ENCODE results near the gene DDX19B.
"Not testable (repeated sequence)": the region's sequence is repeated elsewhere in the genome, so short reads cannot be mapped to it uniquely, and the experiment has no call there.

DDX19B gene

DNA sequence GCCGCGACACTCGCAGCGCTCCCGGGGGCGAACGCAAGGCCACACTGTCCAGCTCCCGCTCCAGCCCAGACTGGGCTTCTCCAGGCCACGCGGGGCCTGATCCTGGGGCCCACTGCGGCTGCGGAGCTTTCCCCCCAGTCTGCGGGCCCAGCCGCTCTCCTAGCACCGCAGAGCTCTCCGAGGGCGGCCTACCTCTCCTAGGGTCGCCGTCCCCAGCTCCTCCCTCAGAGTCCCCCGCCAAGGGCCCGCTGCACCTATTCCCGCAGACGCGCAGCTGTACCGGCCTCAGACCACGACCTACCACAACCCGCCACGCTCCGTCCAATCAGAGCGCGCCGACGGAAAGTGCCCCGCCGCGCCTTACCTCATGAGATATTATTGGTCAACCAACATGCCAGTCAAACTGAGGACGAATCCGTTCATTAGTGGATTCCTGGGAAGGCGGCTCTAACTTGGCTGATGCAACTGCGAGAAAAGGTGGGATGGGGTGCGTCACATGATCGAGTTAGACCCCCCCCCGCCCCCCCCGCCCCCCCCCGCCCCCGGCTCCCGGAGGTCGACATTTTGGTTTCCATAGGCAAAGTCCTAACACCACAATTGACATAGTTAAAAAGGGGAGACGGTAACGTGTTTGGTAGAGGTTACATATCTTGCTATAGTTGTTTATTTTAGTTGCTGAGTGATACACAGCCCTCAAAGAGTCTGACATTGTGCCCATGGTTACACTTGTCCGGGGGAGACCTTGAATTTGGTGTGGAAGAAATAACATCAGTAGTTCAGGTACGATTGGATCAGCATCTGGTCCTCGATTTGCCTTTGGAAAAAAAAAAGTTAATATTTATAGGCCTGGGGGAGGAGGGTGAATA lies 9.5 kb upstream of the DDX19B start, which contains the start of gene AARS1:
AARS1 (minus strand) TSS at position 278 of the 866 bp plus-strand sequence. CDS start 6,743 bp downstream, outside the sequence.
- DNase-seq, result peak; percentile 94

DNA sequence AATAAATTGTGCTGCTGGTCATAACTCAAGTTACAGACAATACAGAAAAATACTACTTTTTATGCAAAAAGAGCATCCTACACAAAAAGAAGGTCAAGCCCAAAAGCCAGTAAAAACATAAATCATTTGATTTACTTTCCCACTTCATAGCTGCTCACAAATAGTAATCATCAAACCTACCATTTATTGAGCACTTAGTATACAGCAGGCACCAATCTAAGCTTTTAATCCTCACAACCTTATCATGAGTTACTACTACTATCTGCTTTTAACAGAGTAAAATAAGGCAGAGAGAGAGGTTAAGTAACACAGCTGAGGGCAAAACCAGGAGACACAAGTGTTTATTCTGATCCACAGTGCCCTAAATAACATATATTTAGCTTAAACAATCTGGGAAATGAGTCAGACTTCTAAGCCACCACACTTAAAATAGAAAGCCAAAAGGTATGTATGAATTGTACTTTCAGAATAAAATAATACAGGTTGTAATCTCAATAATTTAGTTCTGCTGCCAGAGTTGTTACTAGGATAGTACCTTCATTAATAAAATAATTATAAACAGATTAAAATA lies 8.0 kb upstream of the DDX19B start:
- DNase-seq, result no peak

DNA sequence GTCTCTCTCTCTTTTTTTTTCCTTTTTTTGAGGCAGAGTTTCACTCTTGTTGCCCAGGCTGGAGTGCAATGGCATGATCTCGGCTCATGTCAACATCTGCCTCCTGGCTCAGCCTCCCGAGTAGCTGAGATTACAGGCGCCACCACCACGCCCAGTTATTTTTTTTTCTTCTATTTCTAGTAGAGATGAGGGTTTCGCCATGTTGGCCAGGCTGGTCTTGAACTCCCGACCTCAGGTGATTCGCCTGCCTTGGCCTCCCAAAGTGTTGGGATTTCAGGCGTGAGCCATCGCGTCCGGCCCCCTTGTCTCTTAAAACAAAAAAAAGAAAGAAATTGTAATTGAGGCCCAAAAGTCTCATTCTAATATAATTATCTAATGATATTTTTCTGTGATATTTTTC lies 6.8 kb upstream of the DDX19B start:
- not testable (repeated sequence) for DNase-seq

DNA sequence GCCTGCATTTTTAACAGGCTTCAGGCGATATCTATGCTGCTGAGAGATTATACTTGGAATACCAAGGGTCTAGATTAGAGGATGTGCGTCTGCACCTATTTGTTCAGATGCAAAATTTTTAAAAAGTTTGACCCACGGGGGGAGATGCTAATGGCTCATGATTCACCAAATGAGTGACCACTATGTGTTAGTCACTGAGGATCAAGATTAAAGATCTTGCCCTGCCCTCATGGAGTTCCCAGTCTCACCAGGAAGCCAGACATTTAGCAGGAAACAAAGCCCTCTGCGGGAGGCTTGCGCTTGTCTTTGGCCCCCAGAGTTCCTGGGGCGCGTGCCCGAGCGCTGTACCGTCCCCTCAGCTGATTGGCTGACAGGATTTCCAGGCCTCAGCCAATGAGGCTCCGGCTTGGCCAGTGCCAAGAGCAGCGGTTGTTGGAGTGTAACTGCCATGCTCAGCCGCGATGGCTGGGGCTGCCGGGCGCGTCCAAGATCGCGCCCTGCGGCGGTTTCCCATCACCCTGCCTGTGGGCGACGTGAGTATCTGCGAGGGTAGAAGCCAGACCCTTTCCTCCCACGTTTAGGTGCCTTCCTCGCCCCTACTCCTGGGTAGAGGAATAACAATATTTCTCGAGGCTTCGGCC lies 4.5 kb upstream of the DDX19B start:
- no peak for DNase-seq

- no peak for DNase-seq
Observed at GRCh38 chr16:70295634-70296033, 3.4 kb upstream of the DDX19B start.

DNA sequence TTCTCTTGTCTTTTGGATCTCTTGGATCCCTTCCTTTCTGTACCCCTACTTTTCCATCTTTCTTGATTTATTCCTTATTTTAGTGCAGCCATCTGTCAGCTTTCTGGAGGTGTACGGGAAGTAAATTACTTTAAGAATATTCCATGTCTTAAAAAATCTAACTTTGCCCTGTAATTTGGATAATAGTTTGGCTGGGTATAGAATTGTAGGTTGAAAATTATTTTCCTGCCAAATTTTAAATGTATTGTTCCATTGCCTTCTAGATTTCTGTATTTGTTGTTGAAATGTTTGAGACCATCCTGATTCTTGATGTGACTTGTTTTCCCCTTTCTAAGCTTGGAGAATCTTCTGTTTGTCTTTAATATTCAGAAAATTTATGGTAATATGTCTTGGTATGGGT lies 2.1 kb downstream of the DDX19B start:
- no peak for DNase-seq

DNA sequence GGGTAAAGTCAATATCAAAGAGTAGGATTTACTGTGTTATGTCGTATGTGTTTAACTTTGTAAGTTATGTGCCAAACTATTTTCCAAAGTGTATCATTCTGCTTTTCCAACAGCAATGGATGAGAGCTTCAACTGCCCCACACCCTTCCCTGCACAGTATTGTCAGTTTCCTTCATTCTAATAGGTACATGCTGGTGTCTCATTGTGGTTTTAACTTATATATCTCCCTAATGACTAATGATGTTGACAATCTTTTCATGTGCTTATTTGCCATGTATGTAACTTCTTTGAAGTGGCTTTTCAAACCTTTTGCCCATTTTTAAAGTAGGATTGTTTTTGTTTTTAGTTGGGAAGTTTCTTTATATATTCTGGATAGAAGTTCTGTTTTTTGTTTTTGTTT lies 3.8 kb downstream of the DDX19B start:
- no peak for DNase-seq

GRCh38 chr16:70304892-70305448 lies 6.0 kb downstream of the DDX19B start:
- DNase-seq, result no peak

DNA sequence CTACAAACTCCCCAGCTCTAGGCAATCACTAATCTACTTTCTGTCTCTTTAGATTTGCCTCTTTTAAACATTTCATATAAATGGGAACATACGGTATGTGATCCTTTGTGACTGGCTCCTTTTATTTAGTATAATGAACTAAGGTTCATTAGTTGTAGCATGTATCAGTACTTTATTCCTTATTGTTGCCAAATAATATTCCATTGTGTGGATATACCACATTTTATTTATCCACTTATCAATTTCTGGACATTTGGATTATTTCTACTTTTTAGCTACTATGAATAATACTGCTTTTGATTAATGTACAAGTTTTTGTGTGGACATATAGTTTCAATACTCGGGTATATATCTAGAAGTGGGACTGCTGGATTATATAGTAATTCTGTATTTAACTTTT lies 7.9 kb downstream of the DDX19B start:
- DNase-seq, result no peak

- not testable (repeated sequence) for DNase-seq
Observed at GRCh38 chr16:70307726-70308125, 8.7 kb downstream of the DDX19B start.

DNA sequence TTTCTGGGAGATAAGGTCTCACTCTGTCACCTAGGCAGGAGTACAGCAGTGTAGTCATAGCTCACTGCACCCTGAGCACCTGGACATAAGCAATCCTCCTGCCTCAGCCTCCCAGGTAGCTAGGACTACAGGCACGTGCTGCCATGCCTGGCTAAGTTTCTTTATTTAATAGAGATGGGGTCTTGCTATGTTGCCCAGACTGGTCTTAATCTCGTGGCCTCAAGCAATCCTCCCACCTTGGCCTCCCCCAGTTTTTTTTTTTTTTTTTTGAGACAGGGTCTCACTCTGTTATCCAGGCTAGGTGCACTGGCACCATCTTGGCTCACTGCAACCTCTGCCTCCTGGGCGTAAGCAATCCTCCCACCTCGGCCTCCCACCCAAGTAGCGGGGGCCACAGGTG lies 21.1 kb downstream of the DDX19B start:
- DNase-seq, result no peak

- no peak for DNase-seq
Observed at GRCh38 chr16:70324998-70325747, 26.2 kb downstream of the DDX19B start.

DNA sequence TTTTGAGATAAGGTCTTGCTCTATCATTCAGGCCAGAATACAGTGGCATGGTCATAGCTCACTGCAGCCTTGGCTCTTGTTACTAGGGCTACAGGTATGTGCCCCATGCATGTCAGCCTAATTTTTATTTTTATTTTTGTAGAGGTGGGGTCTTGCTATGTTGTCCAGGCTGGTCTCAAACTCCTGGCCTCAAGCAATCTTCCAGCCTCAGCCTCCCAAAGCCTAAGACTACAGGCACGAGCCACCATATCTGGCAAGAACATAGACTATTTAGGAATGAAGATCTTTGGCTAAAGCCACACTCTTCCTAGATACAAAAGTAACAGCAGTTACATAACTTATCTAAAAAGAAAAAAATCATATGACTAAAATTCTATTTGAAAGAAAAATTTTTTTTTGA lies 32.1 kb downstream of the DDX19B start:
- DNase-seq, result no peak

DNA sequence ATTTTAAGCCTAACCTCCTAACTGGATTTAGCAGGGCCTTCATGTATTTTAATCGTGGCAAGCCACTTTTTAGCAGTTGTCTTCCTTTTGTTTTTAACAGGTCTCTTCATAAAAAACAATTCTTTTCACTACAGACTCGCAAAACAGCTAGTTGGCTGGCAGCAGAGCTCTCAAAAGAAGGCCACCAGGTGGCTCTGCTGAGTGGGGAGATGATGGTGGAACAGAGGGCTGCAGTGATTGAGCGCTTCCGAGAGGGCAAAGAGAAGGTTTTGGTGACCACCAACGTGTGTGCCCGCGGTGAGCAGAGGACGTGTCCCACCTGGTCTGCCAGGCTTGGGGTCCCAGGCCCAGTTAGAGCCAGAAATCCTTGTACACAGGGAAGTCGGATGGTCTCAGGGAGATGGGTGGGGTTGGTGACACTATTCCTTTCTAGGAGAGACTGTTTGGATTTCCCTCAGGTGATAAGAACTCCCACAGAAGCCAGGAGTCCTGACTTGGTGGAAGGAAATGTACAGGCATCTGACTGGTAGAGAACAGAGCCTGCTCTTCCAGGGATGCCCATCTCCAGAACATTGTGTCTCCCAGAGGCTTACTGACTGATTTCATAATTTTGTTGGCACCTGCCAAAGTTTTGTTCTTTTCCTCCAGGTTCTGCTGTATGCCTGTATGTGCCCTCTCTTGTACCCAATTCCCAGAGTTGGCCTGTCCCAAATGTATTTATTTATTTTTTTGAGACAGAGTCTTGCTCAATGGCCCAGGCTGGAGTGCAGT lies 32.8 kb downstream of the DDX19B start:
- DNase-seq, result no peak

GRCh38 chr16:70332728-70333127 lies 33.7 kb downstream of the DDX19B start:
- not testable (repeated sequence) for DNase-seq

DNA sequence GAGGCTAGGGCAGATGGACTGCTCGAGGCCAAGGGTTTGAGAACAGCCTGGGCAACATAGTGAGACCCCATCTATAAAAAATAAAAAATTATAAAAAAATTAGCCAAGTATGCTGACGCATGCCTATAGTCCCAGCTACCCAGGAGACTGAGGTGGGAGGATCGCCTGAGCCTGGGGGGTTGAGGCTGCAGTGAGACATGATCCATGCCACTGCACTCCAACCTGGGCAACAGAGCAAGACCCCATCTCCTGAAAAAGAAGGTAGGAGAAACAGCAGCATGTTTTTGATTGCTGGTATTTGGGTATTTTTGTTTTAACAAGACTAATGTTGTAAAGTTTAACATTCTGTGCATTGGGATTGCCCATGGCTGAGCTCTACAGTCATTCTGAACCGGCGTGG lies 38.8 kb downstream of the DDX19B start:
- no peak for DNase-seq

DNA sequence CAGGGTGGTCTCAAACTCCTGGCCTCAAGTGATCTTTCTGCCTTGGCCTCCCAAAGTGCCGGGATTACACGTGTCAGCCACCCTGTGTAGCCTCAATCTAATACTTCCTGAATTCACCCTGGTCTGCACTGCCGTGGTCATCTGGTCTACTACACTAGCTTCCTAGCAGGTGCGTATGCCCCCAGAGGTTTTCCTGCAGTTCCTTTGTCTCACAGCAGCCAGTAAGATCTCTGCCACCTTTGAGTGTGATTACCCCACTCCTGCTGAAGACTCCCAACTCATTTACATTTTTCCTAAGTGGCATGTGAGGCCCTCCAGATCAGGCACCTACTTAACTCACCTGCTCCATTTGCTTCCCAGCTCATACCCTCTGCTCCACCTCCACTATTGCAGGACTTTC lies 42.6 kb downstream of the DDX19B start:
- DNase-seq, result no peak

DNA sequence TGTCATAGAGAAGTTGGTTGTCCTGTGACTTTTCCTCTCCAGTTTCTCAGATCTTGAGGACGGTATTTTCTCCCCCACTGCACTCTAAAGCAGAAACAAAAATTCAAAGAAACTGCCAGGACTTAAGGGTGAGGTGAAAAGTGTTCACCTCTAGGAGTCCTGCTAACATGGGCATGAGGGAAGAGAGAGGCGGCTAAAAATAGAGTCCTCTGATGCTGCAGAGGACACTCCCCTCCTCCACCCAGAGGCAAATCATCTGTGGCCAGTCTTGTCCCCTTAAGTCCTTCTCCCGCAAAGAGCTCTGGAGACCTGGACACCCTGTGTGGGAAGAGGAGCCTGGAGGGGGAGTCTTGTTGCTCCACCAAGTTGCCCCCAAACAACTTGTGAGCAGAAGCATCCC lies 43.0 kb downstream of the DDX19B start:
- no peak for DNase-seq

DNA sequence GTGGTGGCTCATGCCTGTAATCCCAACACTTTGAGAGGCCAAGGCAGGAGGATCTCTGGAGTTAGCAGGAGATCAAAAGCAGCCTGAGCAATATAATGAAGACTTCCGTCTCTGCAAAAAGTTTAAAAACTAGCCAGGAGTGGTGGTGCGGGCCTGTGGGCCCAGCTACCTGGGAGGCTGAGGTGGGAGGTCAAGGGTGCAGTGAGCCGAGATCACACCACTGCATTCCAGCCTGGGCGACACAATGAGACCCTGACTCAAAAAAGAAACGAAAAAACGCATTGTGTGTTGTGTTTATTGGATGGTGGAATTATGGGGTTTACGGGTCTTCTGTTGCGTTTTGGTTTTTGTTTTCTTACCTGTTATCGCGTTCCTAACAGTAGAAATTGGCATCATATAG lies 46.9 kb downstream of the DDX19B start:
- DNase-seq, result no peak

DNA sequence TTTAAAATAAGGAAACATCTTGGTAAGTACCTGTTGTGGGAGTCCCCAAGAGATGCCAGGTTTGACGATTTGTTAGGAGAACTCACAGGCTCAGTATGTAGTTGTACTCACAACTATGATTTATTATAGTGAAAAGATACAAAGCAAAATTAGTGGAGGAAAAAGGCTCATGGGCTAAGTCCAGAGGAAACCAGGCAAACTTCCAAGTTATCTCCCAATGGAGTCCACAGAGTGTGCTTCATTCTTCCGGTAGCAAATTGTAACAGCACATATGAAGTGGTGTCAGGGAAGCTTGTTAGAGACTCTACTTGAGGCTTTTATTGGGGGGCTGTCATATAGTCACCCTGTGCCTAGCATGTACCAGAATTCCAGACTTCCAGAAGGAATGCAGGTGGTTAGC lies 50.0 kb downstream of the DDX19B start:
- no peak for DNase-seq

DNA sequence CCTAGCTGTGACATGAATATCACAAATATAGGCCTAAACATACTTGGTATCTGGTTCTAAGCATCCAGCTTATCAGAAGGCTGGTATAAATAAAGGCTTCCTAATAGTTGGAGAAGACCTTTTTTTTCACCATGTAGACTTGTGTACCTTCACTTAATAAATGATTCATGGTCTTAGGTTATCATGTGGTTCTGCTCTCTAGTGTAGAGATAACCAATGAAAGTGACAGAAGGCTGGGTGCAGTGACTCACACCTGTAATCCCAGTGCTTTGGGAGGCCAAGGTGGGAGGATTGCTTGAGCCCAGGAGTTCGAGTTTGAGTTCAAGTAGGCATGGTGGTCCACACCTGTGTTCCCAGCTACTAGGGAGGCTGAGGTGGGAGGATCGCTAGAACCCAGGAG lies 50.8 kb downstream of the DDX19B start:
- no peak for DNase-seq

- DNase-seq, result no peak
Observed at GRCh38 chr16:70359552-70359951, 60.6 kb downstream of the DDX19B start.

Data from stimulated activated CD8-positive, alpha-beta memory T cell treated with anti-CD3 and anti-CD28 coated beads, Interleukin-4, amount 100 ng/mL, for 48 hours (primary cell).